H1 (cell line): Measurements from ENCODE around the gene RADX. TPM values are rescaled to one million over a fixed set of nuclear protein-coding genes. Genes with fewer than 3 reads are reported as not detected.
A peak's percentile ranks its signal among the peaks of the same experiment; 100 is the strongest.

Experiments used
- BRCA1 ChIP-seq: IDR thresholded peaks from 2 replicates; pipeline ENCODE4 v1.6.1; 2012; ENCODE audit warnings: low read depth, low read length, improper control_type of control experiment
- CEBPB ChIP-seq: IDR thresholded peaks from 2 replicates; pipeline ENCODE4 v1.6.1; 2012; ENCODE audit warnings: low read depth, low read length
- CREB1 ChIP-seq: IDR thresholded peaks from 2 replicates; pipeline ENCODE4 v1.6.1; 2012; ENCODE audit warnings: inconsistent platforms
- GABPA ChIP-seq: IDR thresholded peaks from 2 replicates; pipeline ENCODE4 v1.6.1; 2011; ENCODE audit warnings: mild to moderate bottlenecking, low read length, moderate library complexity, borderline replicate concordance; ENCODE audit not compliant: insufficient read depth
- GTF2F1 ChIP-seq: IDR thresholded peaks from 2 replicates; pipeline ENCODE4 v1.6.1; 2012; ENCODE audit warnings: low read depth, low read length, improper control_type of control experiment, borderline replicate concordance
- HDAC6 ChIP-seq: IDR thresholded peaks from one replicate; pipeline ENCODE4 v1.7.1; 2012; ENCODE audit warnings: low read depth, mild to moderate bottlenecking, inconsistent platforms, low read length, moderate library complexity
- JUND ChIP-seq: IDR thresholded peaks from 2 replicates; pipeline ENCODE4 v1.6.1; 2011; ENCODE audit warnings: mild to moderate bottlenecking, improper control_type of control experiment, low read length
- KDM4A ChIP-seq: IDR thresholded peaks from one replicate; pipeline ENCODE4 v1.7.1; 2012; ENCODE audit warnings: low read depth, mild to moderate bottlenecking, moderate library complexity, low read length, inconsistent platforms; ENCODE audit not compliant: severe bottlenecking
- NRF1 ChIP-seq: IDR thresholded peaks from 2 replicates; pipeline ENCODE4 v1.6.1; 2011; ENCODE audit warnings: mild to moderate bottlenecking, low read depth, low read length, improper control_type of control experiment
- RAD21 ChIP-seq, 2 experiments: IDR thresholded peaks in 1 of 2; conservative IDR thresholded peaks in 1 of 2; 2 replicates each; pipeline ENCODE4 v1.6.1; 2011; ENCODE audit warnings: low read depth in 2 of 2, low read length in 2 of 2, improper control_type of control experiment in 1 of 2, inconsistent platforms in 1 of 2, mild to moderate bottlenecking in 1 of 2, moderate library complexity in 1 of 2
- SIRT6 ChIP-seq: IDR thresholded peaks from one replicate; pipeline ENCODE4 v1.7.1; 2012; ENCODE audit warnings: low read length, inconsistent platforms
- SP2 ChIP-seq: IDR thresholded peaks from 2 replicates; pipeline ENCODE4 v1.6.1; 2012; ENCODE audit warnings: mild to moderate bottlenecking, low read length, inconsistent platforms
- SUZ12 ChIP-seq: fragments of 200-600 bp; sonication (generic); IDR thresholded peaks from 2 replicates; pipeline ENCODE4 v1.6.1; 2012; ENCODE audit warnings: mild to moderate bottlenecking, inconsistent platforms, low read length, moderate library complexity, mixed read lengths
- TEAD4 ChIP-seq: IDR thresholded peaks from 2 replicates; pipeline ENCODE4 v1.6.1; 2012; ENCODE audit warnings: low read depth, low read length, inconsistent platforms, mixed read lengths
- polyA plus RNA-seq, 7 experiments: library from polyadenylated mRNA; depleted of rRNA in 3 of 7; stranded (reverse) in 5 of 7; unstranded in 2 of 7; fragments of >200 nt in 5 of 7; fragments of 200-250 nt in 2 of 7; gene quantifications; 1 replicate in 5 of 7; 2 replicates in 1 of 7; 4 replicates in 1 of 7; pipeline versions ENCODE4 v1.2.1 to v1.2.3, GENCODE V29; 2011 to 2013; ENCODE audit warnings: missing spikeins in 2 of 7, mixed read lengths in 2 of 7
- total RNA-seq: library from RNA; stranded (reverse); fragmentation: NEBNext Ultra II Directional; extraction: Animal tissue kit (Norgen Biotek cat#: 25700); gene quantifications from 2 replicates; pipeline ENCODE4 v1.2.1, GENCODE V29; 2021
- TF ChIP-seq, protein P1 (sequence below), 3 experiments: IDR thresholded peaks; 1 replicate in 2 of 3; 2 replicates in 1 of 3; pipeline versions ENCODE4 v1.5.1 to v1.6.1; 2011; ENCODE audit warnings: low read length in 3 of 3, mild to moderate bottlenecking in 3 of 3, inconsistent platforms in 2 of 3, low read depth in 1 of 3, moderate library complexity in 1 of 3; ENCODE audit not compliant: insufficient read depth in 1 of 3; ENCODE audit errors: control extremely low read depth in 1 of 3
- TF ChIP-seq, protein P2 (sequence below): IDR thresholded peaks from 2 replicates; pipeline ENCODE4 v1.6.1; 2012; ENCODE audit warnings: low read length, inconsistent platforms
- TF ChIP-seq, protein P3 (sequence below): IDR thresholded peaks from 2 replicates; pipeline ENCODE4 v1.6.1; 2012; ENCODE audit warnings: inconsistent platforms

Gene RADX
- total and polyA plus RNA-seq, 2 of the 8 experiments (the other 6 are each of a cell fraction or from before 2014, with no cell fraction given): 1.7 to 4.5 TPM

DNA sequence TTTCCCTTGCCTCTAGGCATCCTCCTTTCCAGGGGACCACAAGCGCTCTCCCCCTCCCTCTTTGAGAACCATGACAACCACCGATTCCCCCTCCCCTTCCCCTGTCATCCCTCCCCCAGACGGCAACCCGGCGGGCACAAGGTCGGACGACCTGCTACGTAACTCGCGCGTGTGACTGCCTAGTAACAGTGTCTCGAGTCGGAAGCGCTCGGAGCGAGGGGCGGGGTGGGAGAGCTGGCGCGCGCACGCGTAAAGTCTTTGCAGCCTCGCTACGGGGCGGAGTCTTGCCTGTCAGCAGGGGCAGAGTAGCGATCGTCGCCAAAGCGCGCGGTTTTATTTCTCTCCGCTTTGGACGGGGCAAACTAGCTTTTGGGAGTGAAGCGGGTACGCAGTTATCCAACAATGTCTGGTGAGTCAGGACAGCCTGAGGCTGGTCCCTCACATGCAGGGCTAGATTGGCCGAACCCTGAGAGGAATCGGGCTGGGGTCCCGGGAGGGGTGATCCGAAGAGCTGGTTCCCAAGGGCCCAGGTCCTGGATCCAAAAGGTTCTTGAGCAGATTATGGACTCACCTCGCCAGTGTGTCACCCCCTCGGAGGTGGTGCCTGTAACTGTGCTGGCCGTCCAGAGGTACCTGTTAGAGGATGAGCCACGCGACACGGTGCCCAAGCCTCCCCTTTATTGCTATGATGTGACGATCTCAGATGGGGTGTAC, at the start of gene RADX (continued):
- TF ChIP-seq GTF2F1: no peak
- no peak for TF ChIP-seq GABPA
- no peak for TF ChIP-seq HDAC6
- peak; percentile 60 for TF ChIP-seq KDM4A
- TF ChIP-seq SP2: no peak
- no peak for TF ChIP-seq SIRT6
- no peak for TF ChIP-seq SUZ12
- TF ChIP-seq CREB1: peak; percentile 86
- TF ChIP-seq, protein P1, sequence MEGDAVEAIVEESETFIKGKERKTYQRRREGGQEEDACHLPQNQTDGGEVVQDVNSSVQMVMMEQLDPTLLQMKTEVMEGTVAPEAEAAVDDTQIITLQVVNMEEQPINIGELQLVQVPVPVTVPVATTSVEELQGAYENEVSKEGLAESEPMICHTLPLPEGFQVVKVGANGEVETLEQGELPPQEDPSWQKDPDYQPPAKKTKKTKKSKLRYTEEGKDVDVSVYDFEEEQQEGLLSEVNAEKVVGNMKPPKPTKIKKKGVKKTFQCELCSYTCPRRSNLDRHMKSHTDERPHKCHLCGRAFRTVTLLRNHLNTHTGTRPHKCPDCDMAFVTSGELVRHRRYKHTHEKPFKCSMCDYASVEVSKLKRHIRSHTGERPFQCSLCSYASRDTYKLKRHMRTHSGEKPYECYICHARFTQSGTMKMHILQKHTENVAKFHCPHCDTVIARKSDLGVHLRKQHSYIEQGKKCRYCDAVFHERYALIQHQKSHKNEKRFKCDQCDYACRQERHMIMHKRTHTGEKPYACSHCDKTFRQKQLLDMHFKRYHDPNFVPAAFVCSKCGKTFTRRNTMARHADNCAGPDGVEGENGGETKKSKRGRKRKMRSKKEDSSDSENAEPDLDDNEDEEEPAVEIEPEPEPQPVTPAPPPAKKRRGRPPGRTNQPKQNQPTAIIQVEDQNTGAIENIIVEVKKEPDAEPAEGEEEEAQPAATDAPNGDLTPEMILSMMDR (IDR thresholded peaks at IDR 0.05; ENCODE audit: control extremely low read depth in 1 of 3, insufficient read depth in 1 of 3, low read depth in 1 of 3, low read length in 3 of 3): no peak
- TF ChIP-seq, protein P2, sequence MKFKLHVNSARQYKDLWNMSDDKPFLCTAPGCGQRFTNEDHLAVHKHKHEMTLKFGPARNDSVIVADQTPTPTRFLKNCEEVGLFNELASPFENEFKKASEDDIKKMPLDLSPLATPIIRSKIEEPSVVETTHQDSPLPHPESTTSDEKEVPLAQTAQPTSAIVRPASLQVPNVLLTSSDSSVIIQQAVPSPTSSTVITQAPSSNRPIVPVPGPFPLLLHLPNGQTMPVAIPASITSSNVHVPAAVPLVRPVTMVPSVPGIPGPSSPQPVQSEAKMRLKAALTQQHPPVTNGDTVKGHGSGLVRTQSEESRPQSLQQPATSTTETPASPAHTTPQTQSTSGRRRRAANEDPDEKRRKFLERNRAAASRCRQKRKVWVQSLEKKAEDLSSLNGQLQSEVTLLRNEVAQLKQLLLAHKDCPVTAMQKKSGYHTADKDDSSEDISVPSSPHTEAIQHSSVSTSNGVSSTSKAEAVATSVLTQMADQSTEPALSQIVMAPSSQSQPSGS: no peak
- TF ChIP-seq NRF1: peak; percentile 41
- TF ChIP-seq, protein P3, sequence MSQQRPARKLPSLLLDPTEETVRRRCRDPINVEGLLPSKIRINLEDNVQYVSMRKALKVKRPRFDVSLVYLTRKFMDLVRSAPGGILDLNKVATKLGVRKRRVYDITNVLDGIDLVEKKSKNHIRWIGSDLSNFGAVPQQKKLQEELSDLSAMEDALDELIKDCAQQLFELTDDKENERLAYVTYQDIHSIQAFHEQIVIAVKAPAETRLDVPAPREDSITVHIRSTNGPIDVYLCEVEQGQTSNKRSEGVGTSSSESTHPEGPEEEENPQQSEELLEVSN: peak; percentile 61; the same call in 1 of the 2 replicates
- TF ChIP-seq TEAD4: no peak
- no peak for TF ChIP-seq CEBPB
- no peak for TF ChIP-seq BRCA1
- no peak for TF ChIP-seq RAD21 (IDR thresholded peaks at IDR 0.05 in 1 of 2, conservative IDR thresholded peaks at IDR 0.05 in 1 of 2; ENCODE audit: low read depth in 2 of 2, low read length in 2 of 2)
- no peak for TF ChIP-seq JUND
- TF ChIP-seq, all 59 proteins: peak for 9
